GM21529 (cell line): Measurements from ENCODE around the gene PIN4.
"Not testable (repeated sequence)": the region's sequence is repeated elsewhere in the genome, so short reads cannot be mapped to it uniquely, and the experiment has no call there.

ENCODE experiments used
- ATAC-seq: cut with Tn5 transposase; IDR thresholded peaks from one replicate; pipeline ENCODE4 v1.9.1; 2021; ENCODE audit not compliant: unreplicated experiment

Gene PIN4

DNA sequence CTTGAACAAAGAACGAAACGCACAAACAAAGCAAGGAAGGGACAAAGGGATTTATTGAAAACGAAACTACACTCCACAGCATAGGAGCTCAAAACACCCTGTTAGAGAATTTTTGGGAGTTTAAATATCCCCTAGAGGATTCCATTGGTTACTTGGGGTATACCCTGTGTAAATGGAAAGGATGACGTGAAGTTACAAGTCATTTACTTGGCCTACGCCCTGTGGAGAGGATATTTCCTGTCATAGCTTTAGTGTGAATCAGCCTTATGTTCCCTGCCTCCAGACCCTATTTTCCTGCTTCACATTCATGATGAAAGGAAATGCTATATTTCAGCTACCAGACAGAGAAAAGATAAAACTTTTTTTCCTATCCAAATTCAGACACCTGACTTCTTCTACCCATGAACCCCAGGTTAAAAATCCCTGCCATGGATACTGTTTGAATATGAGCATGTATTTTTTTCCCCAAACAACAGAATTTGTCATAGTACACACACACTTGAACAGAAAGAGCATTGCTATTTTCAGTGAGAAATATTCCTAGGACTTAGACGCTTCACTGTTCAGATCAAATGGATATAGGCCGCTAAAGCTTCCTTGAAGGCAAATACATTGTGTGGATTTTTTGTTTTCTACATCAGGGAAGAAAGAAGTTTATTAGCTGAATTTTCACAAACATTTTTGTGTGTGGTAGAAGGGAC, 20.4 kb downstream of the PIN4 start:
- ATAC-seq, result no peak

DNA sequence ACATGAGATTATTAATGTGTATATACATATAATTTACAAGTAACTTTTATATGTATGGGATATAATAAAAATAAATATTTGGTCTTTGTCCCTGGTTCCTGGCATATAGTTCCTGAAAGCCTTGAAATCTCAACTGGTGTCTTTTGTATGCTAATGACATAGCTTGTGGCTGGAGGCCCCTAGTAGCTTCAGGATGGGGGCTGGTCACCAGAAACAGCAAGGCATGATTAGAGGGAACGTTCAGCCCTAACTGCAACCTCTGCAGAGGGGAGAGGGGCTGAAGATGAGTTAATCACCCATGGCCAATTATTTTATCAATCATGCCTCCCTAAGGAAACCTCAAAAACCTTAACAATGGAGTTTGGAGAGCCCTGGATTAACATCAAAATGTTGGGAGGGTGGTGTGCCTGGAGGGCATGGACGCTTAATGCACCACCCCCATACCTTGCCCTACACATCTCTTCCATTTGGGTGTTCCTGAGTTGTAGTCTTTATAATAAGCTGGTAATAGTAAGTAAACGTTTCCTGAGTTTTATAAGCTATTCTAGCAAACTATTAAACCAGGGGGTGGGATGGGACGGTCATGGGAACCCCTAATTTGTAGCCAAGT, 21.3 kb downstream of the PIN4 start:
- no peak for ATAC-seq

DNA sequence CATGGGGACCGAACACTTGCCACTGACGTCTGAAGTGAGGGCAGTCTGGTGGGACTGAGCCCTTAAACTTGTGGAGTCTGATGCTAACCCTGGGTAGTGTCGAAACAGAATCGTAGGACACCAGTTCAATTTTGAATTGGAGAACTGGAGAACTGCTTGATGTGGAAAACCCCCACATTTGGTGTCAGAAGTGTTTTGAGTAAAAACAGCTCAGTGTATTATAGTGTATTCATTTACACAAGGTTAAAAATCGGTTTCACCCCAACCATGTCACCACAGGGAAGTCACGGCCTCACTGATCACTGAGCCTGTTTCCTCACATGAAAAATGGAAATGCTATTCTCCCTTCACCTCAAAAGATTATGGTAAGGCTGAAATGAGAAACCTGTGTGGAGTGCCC, 21.9 kb downstream of the PIN4 start:
- peak; percentile 51 for ATAC-seq

DNA sequence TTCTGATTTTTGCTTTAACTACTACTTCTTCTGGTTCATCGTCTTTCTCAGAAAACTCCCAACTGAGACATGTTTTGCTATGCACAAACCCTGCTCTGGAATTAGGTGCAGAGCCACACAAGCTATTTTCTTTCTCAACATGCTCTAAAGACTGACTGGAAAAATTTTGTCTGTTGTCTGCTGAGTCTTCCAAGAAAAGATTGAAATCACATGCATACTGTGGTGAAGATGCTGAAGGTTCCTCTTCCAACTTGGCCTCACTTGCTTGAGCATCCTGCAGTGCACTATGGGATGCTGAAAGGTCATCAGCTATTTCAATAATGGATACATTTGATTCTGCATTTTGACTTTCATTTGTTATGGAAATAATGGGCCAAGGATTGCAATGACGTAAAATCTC, 24.1 kb downstream of the PIN4 start:
- no peak for ATAC-seq

DNA sequence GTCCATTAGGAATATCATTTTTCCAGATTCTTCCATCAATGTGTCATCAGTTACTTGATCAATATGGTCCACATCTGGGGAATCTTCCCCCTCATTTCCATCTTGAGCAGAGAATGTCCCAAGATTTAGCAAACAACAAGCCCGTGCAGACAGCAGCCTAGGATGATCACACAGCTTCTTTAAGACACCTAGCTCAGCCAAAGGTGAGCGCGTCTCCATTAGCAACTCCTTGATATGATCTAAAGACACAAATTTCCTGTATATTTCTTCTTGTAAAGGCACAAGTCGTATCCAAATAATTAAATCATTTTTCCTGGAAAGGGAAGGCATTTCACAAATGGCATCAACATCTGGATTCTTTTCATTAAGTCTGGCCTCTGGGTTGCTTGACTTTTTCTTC, 25.8 kb downstream of the PIN4 start:
- ATAC-seq, result no peak

DNA sequence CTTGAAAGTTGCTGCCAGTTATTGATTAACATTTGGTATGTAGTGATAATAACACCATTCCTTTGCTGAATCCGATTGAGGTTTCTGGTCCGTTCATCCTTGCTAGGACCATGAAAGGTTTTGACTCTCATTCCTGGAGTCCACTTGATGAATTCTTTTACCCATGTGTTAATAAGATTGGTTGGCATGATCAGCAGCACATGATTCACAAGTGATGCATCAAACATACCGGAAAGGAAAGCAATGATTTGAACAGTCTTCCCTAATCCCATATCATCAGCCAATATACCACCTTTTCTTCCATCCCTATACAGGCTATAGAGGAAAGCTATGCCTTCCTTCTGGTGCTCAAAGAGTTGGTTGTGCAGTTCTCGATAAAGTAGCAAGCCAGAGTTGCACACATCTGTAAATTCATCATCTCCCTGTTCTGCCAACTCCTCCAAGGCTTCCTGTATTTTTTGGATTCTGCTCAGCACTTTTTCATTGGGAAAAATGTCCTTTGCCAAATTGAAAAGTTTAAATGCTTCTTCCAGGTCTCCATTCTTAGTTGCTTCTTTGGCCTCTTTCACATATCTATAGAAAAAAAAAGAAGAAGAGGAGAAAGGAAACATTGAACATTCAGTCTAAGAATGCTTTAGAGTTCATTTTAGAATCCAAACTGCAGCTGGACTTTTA, 26.7 kb downstream of the PIN4 start:
- ATAC-seq, result no peak

DNA sequence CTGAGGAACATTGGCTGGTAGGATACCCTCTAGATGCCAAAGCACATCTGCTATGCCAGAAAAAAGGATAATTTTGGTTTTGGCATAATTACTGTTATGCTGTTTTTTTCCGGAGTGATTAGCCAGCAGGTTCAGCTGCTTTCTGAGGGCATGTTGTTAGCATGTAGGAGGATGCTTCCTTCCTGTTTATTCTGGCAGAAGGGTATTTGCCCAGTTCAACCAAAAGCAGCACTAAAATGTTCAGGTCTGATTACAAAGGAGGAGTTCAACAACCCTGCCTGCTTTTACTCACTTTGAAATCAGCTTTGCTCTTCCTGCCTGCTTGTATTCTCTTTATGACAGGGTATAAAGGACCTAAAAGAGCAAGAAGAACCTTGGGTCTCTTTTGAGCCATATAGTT, 35.4 kb downstream of the PIN4 start:
- no peak for ATAC-seq

DNA sequence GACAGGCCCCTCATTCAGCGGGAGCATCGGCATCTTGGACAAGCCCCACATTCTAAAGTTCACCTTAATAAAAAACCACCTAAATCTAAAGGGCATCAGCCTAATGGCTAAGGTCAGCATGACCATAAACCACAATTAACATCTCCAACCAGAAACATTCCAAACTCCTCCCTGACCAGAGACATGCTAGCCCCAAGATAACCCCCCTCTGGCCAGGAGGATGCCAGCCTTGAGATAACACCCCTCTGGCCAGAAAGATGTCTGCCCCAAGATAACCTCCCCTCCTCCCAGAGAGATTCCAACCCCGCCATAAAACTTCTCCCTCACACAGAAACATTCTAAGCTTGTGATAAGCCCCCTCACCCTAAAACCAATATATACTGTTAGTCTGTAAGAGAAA, 38.8 kb downstream of the PIN4 start:
- not testable (repeated sequence) for ATAC-seq

DNA sequence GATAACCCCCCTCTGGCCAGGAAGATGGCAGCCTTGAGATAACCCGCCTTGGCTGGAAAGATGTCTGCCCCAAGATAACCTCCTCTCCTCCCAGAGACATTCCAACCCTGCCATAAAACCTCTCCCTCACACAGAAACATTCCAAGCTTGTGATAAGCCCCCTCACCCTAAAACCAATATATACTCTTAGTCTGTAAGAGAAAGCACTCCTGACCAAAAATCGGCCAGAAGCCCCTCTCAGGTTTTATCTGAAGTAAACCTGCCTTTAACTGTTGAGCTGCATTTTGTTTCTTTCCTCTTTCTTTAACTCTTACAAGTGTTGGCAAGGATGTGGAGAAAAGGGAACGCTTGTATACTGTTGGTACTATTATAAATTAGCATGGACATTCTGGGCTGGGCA, 48.7 kb downstream of the PIN4 start:
- no peak for ATAC-seq

DNA sequence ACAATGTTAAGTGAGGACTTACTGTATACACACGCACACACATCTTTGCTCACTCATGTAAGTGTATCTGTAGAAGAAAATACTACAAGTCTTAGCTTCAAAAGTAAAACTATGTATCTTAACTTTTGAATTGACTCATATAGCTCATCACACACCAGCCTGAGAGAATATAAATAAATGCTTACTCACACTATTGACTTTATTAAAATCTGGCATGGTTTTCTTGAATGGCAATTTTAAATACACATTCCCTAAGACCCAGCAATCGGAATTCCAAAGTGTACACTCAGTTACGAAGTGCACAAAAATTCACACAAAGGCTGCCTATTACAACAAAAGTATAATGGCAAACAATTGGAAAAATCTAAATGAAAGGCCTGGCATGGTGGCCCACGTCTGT, 55.3 kb downstream of the PIN4 start:
- ATAC-seq, result no peak

DNA sequence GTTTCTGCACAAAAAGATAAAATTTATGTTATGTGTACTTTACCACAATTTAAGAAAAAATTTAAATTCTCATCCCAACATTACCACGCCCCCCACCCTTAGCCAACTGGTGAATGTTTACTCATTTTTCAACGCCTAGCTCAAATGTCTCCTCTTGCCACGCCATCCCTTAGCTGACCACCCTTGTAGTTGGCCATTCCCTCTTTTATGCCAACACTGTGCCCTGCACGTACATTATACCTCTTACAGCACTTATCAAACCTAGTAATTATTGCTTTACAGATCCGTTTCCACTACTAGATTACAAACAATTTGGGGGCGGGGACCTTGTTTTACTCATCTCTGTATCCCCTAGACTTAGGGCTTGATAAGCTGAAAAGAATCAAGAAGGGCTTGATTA, 56.6 kb downstream of the PIN4 start:
- ATAC-seq, result no peak

DNA sequence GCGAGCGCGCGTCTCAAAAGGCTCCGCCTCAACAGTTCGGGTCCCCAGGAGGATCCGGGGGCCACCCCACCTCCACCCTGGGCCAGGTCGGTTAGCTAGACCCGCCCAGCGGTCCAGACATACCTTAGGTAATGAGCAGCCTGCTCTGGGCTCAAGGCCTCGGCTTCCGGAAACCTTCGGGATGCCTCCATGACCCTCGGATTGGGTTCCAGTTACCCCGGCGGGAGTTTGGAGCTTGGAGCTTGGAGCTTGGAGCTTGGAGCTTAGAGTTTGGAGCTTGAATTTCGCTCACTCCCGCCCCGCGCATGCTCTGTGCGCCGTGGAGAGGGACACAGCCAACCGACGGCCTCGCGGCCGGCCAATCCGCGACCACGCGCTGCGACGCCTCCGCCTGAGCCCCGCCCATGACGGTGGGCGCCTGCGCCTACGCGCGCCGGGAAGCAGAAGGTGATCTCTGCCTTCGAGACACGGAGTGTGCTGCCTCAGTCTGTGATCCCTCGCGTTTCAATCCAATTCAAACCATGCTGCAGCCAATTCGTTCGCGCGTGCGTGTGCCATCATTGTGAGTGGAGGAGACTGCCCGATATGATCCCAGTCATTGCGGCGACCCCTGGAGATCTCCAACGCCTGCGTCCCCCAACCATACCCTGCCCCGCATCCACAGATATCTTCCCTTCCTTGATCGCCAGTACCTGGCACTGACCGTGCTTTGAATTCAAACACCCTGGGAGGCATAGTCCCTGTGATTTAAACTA, 57.3 kb downstream of the PIN4 start, which contains the start of gene ERCC6L:
ERCC6L (minus strand) TSS at position 307 of the 755 bp plus-strand sequence; CDS start at position 191, 116 bp downstream.
- peak; percentile 96 for ATAC-seq

DNA sequence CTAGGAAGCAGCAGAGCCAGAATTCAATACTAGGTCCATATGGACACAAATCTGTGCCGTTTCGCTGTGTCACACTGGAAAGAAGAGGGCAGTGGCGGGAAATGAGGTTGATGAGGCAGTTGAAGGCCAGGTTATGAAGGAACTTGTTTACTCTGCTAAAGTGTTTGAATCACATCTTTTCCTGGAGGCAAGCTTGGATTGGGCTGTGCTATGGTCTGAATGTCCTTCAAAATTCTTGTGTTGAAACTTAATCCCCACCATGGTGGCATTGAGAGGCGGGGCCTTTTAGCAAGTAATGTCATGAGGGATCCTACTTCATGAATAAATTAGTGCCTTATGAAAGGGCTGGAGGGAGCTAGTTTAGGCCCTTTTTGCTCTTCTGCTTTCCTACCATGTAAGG, 59.4 kb downstream of the PIN4 start:
- ATAC-seq, result no peak

DNA sequence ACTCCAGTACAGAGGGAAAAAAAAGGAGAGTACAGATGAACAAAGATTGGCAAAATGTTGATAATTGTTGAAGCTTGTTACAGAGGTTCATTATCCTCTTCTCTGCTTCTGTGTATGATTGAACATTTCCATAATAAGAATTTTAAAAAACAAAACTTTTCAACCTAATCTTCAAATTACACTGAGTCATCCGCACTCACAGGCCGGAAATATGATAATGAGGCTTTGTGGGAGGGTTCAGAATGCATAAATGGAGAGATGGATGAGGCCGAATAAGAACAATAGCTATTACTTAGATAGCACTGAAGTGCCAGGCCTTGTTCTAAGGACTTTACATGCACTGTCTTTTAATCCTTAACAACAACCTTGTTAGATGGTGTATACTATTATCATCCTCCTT, 61.9 kb downstream of the PIN4 start:
- ATAC-seq, result no peak

DNA sequence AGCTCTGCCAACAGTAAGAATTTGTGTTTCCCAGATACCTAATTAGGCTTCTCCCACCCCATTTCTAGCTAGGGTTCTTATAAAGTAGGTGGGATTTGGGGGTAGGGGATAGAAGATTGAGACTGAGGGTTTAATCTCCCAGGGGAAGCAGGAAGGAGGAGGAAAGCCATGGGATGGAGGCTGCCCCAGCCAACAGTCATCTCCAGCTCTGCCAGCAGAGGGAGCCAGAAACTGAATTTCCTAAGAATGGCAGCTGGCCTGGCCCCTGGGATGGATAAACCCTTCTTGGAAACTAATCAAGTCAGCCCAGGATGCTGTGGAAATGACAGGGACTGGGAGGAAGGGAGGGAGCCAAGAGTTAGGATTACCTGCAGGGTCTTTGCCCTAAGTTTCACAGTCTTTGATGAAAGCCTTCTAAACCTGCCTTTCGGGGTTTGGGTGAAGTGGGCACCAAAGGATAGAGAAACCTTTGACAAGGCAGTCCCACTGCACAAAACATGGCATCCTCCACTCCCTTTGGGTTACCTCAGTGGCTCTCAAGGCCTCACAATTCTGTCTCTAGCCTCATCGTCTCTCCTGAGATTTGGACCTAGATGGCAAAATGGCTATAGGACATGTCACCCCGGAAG, 64.0 kb downstream of the PIN4 start:
- ATAC-seq, result no peak

DNA sequence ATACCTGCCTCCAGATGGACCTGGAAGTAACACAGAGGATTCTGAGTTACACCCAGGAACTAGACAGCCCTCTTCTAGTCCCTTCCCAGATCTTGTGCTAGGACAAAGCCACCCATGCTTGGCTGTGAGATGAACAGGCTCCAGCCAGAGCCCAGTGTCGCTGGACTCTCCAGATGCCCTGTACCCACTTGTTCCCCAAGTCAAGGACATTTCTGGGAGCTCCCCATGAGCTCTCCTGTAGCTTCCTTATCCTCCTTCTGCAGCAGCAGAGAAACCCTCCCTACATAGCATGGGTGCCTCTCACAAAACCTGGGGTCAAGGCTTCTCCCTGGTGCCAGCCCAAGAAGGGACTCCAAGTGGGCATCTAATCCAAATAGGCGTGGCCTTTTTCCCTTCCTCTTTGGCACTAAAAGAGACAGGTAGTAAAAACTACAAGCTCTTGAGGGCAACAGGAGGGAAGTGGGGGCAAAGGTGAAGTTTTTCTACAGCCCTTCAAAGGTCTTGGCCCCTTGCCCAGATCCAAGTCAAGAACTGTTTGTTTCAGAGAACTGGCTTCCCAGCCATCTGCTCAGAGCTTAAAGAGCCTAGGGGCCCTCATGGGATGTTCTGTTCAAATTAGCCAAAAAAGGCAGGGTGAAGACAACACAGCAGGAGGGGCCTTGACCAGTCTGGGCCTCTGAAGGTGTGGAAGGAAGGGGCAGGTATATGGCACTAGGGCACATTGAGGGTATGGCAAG, 65.8 kb downstream of the PIN4 start:
- no peak for ATAC-seq
